Measurements from ENCODE around the gene FCER2. TPM values are rescaled to one million over a fixed set of nuclear protein-coding genes. Genes with fewer than 3 reads are reported as not detected.

The FCER2 gene
- total and polyA plus RNA-seq, 2 of the 13 experiments (the other 11 are each of a cell fraction or from before 2014, with no cell fraction given) = not detected

- Histone ChIP-seq H3K27ac (ENCODE audit: extremely low read length, insufficient read depth, low read length) (no peak overlapping the region), H3K4me1 (ENCODE audit: insufficient read depth, low read length) (no peaks in the 10 kb centered on the region), H4K20me1 (ENCODE audit: insufficient read depth, low read length) (no peaks in the 10 kb centered on the region), H3K9ac (ENCODE audit: insufficient read depth, low read depth, low read length) (no peak overlapping the region), H3K79me2 (ENCODE audit: insufficient read depth, low read length) (no peaks in the 10 kb centered on the region), H3K4me2 (ENCODE audit: low read depth, low read length) (no peak overlapping the region), H3K9me3 (ENCODE audit: low read length) (no peaks in the 10 kb centered on the region), H2AFZ (ENCODE audit: low read length) (no peak overlapping the region), H3K36me3 (replicated peaks in 1 of 2; ENCODE audit: control insufficient read depth in 1 of 2, insufficient read depth in 2 of 2, low read length in 2 of 2) (no peaks in the 10 kb centered on the region), H3K4me3 (replicated peaks in 1 of 3; ENCODE audit: insufficient read depth in 1 of 3, low read depth in 2 of 3, low read length in 3 of 3) (no peak overlapping the region), H3K27me3 (ENCODE audit: control insufficient read depth in 1 of 2, insufficient read depth in 2 of 2, low read length in 2 of 2) (peaks cover 0 to 25% of the 10 kb centered on the region in 2 experiments; a peak in 1 of 5 replicates)
- in situ Hi-C loops (cut with HindIII; ENCODE audit: extremely low pct_ligation_motif_present, low pct_unique_long_range_greater_than_20kb) (no loop called here), intact Hi-C loops (cut with micrococcal nuclease; ENCODE audit: unreplicated experiment) (no loop called here)
- ChIA-PET CTCF (ENCODE audit: low intra/inter-chr PET ratio, low total read pairs) (no interaction called here), POLR2A (no interaction called here)
- DNase-seq (ENCODE audit: low spot score) (no peak), ATAC-seq (no peak), FAIRE-seq (no peak)
- TF ChIP-seq RARA (CRISPR knock-in tag; IDR thresholded peaks at IDR 0.05) (no peak), ZNF274 (CRISPR knock-in tag; IDR thresholded peaks at IDR 0.05) (no peak)
- BruUV-seq (replicated peaks) = no TSS peak
- 30% methylated on average over 8 of the region's 9 CpGs for WGBS (ENCODE audit: low lambda C conversion rate)
These were observed 32.3 kb downstream of the FCER2 start for GRCh38 chr19:7669641-7670040.

GRCh38 chr19:7668842-7669241 lies 33.1 kb downstream of the FCER2 start, which contains the start of gene RETN:
Gene RETN, plus strand, starts transcription at chr19:7669049. Its CDS starts 278 bp downstream, at chr19:7669327.
- no peak for FAIRE-seq
- Histone ChIP-seq H4K20me1 (ENCODE audit: insufficient read depth, low read length) (no peaks in the 10 kb centered on the region), H3K27ac (ENCODE audit: extremely low read length, insufficient read depth, low read length) (no peak within 1 kb of the TSS), H3K4me1 (ENCODE audit: insufficient read depth, low read length) (no peaks in the 10 kb centered on the region), H3K79me2 (ENCODE audit: insufficient read depth, low read length) (no peaks in the 10 kb centered on the region), H2AFZ (ENCODE audit: low read length) (no peak within 1 kb of the TSS), H3K9ac (ENCODE audit: insufficient read depth, low read depth, low read length) (no peak within 1 kb of the TSS), H3K36me3 (replicated peaks in 1 of 2; ENCODE audit: control insufficient read depth in 1 of 2, insufficient read depth in 2 of 2, low read length in 2 of 2) (no peaks in the 10 kb centered on the region), H3K4me3 (replicated peaks in 1 of 3; ENCODE audit: insufficient read depth in 1 of 3, low read depth in 2 of 3, low read length in 3 of 3) (no peak within 1 kb of the TSS), H3K9me3 (ENCODE audit: low read length) (no peaks in the 10 kb centered on the region), H3K4me2 (ENCODE audit: low read depth, low read length) (no peak within 1 kb of the TSS), H3K27me3 (ENCODE audit: control insufficient read depth in 1 of 2, insufficient read depth in 2 of 2, low read length in 2 of 2) (peaks cover 0 to 25% of the 10 kb centered on the region in 2 experiments; a peak in 1 of 5 replicates)
- no peak for DNase-seq (ENCODE audit: low spot score)
- in situ Hi-C loops (cut with HindIII; ENCODE audit: extremely low pct_ligation_motif_present, low pct_unique_long_range_greater_than_20kb) = no loop called here
- ChIA-PET POLR2A (no interaction called here), CTCF (ENCODE audit: low intra/inter-chr PET ratio, low total read pairs) (no interaction called here)
- intact Hi-C loops (cut with micrococcal nuclease; ENCODE audit: unreplicated experiment) = no loop called here
- no CpG with 5 or more reads among the region's 9 CpGs for whole genome bisulfite sequencing (ENCODE audit: low lambda C conversion rate)
- TF ChIP-seq KLF16 (CRISPR knock-in tag; IDR thresholded peaks at IDR 0.05) (no peak), ZNF761 (CRISPR knock-in tag; conservative IDR thresholded peaks at IDR 0.05) (no peak), MXD3 (CRISPR knock-in tag; IDR thresholded peaks at IDR 0.05) (no peak), ZBTB49 (CRISPR knock-in tag; IDR thresholded peaks at IDR 0.05; ENCODE audit: borderline replicate concordance) (no peak), ARNTL (CRISPR knock-in tag; IDR thresholded peaks at IDR 0.05) (no peak), KLF15 (CRISPR knock-in tag; IDR thresholded peaks at IDR 0.05; ENCODE audit: borderline replicate concordance) (no peak), KAT2B (IDR thresholded peaks at IDR 0.05; ENCODE audit: borderline replicate concordance, low read depth, low read length) (no peak), TAF1 (CRISPR knock-in tag; IDR thresholded peaks at IDR 0.05) (no peak), ZNF326 (CRISPR knock-in tag; IDR thresholded peaks at IDR 0.05; ENCODE audit: borderline replicate concordance) (no peak), ZFP90 (CRISPR knock-in tag; IDR thresholded peaks at IDR 0.05; ENCODE audit: borderline replicate concordance) (no peak), RFX1 (IDR thresholded peaks at IDR 0.05) (no peak), ZNF782 (CRISPR knock-in tag; IDR thresholded peaks at IDR 0.05; ENCODE audit: borderline replicate concordance) (no peak), PCBP2 (optimal IDR thresholded peaks at IDR 0.05; ENCODE audit: low read depth, low read length, poor library complexity, severe bottlenecking) (no peak)
- no TSS peak for BruUV-seq (replicated peaks)
- no peak for ATAC-seq
